Prostate gland (tissue), 2 donors: Measurements from ENCODE around the gene PTPRU.

Source experiments
- POLR2A ChIP-seq: fragments of 450-650 bp; IDR thresholded peaks from one replicate; pipeline ENCODE4 v1.6.1; 2016; ENCODE audit warnings: antibody characterized with exemption, mild to moderate bottlenecking
- POLR2AphosphoS5 ChIP-seq: sonication (generic); formaldehyde crosslinking; IDR thresholded peaks from one replicate; pipeline ENCODE4 v1.6.1; 2017; ENCODE audit warnings: antibody characterized with exemption
- TF ChIP-seq, protein P1 (sequence below), 4 experiments: fragments of 200-600 bp in 2 of 4; fragments of 450-650 bp in 2 of 4; sonication (generic) in 2 of 4; IDR thresholded peaks; 1 replicate in 3 of 4; 2 replicates in 1 of 4; pipeline ENCODE4 v1.5.1; 2016 to 2019; ENCODE audit warnings: antibody characterized with exemption in 4 of 4, mild to moderate bottlenecking in 2 of 4, moderate library complexity in 2 of 4

DNA sequence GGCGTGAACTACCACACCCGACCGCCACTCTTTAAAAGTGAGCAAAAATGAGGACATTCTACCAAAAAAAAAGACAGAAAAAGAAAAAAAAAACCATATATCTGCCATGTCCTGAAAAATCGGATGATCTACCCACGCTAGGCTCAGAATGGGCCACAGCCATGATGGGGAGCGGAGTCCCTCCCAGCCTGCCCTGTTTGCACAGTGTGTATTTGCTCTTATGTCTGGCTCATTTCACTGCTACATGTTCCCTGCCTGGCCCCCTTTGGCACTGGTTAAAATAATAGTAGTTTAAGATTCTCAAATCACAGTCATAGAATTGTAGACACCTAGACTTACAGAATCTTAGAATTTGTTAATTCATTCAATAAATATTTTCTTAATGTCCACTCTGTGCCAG lies 121.9 kb downstream of the PTPRU start:
- TF ChIP-seq POLR2A = no peak
- TF ChIP-seq, protein P1, sequence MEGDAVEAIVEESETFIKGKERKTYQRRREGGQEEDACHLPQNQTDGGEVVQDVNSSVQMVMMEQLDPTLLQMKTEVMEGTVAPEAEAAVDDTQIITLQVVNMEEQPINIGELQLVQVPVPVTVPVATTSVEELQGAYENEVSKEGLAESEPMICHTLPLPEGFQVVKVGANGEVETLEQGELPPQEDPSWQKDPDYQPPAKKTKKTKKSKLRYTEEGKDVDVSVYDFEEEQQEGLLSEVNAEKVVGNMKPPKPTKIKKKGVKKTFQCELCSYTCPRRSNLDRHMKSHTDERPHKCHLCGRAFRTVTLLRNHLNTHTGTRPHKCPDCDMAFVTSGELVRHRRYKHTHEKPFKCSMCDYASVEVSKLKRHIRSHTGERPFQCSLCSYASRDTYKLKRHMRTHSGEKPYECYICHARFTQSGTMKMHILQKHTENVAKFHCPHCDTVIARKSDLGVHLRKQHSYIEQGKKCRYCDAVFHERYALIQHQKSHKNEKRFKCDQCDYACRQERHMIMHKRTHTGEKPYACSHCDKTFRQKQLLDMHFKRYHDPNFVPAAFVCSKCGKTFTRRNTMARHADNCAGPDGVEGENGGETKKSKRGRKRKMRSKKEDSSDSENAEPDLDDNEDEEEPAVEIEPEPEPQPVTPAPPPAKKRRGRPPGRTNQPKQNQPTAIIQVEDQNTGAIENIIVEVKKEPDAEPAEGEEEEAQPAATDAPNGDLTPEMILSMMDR (IDR thresholded peaks at IDR 0.05) = no peak
- TF ChIP-seq POLR2AphosphoS5 = no peak
